Spleen (tissue), 7 donors: ENCODE results near the gene HMG20B.

ENCODE experiments used
- CTCF ChIP-seq, 11 experiments: fragments of 200-600 bp in 7 of 11; fragments of 450-650 bp in 4 of 11; sonication (generic) in 4 of 11; IDR thresholded peaks in 8 of 11; conservative IDR thresholded peaks in 3 of 11; 1 replicate in 7 of 11; 2 replicates in 4 of 11; pipeline versions ENCODE4 v1.4.0 to v1.8.0; 2016 to 2021; ENCODE audit warnings: antibody characterized with exemption in 11 of 11, inconsistent platforms in 4 of 11, mild to moderate bottlenecking in 1 of 11
- POLR2A ChIP-seq, 3 donors: fragments of 450-650 bp; IDR thresholded peaks; one replicate each; pipeline ENCODE4 v1.5.1; 2017; ENCODE audit warnings: antibody characterized with exemption in 3 of 3, mild to moderate bottlenecking in 1 of 3
- POLR2AphosphoS5 ChIP-seq, 3 donors: sonication (generic); formaldehyde crosslinking; IDR thresholded peaks; one replicate each; pipeline ENCODE4 v1.5.1; 2017; ENCODE audit warnings: antibody characterized with exemption in 3 of 3
- donor health status: DM: no; HTN: no; CAD: no; lungs with moderate emphysema.
- donor health status: DM: no; HTN: no; CAD: no.
- donor health status: DM: no; HTN: no; CAD: no.

- TF ChIP-seq CTCF (IDR thresholded peaks at IDR 0.05 in 8 of 11, conservative IDR thresholded peaks at IDR 0.05 in 3 of 11) (no peak), POLR2A (IDR thresholded peaks at IDR 0.05) (no peak), POLR2AphosphoS5 (IDR thresholded peaks at IDR 0.05) (peak in 1 of 3 donors; percentile 3)
Observed at GRCh38 chr19:3544058-3544376, 28.7 kb upstream of the HMG20B start.
